Endothelial cell of umbilical vein (primary cell): Measurements from ENCODE around the gene S100Z.

Experiments
- CTCF ChIP-seq, 2 donors: IDR thresholded peaks; 1 replicate in 1 of 2; 2 replicates in 1 of 2; pipeline ENCODE4 v1.5.1; 2011; ENCODE audit warnings: low read length in 2 of 2, mild to moderate bottlenecking in 2 of 2, moderate library complexity in 2 of 2, control low read depth in 1 of 2, inconsistent platforms in 1 of 2, low read depth in 1 of 2; ENCODE audit not compliant: insufficient read depth in 1 of 2; ENCODE audit errors: extremely low read depth in 1 of 2
- EZH2 ChIP-seq: IDR thresholded peaks from 2 replicates; pipeline ENCODE4 v1.6.1; 2012; ENCODE audit warnings: borderline replicate concordance, low read depth, mild to moderate bottlenecking, moderate library complexity, low read length, inconsistent platforms; ENCODE audit not compliant: severe bottlenecking
- JUN ChIP-seq: IDR thresholded peaks from 2 replicates; pipeline ENCODE4 v1.6.1; 2011; ENCODE audit warnings: borderline replicate concordance, low read depth; ENCODE audit not compliant: insufficient read length, insufficient read depth
- TF ChIP-seq, protein P1 (sequence below): IDR thresholded peaks from 2 replicates; pipeline ENCODE4 v1.6.1; 2011; ENCODE audit not compliant: insufficient read depth, insufficient read length

- TF ChIP-seq CTCF (IDR thresholded peaks at IDR 0.05; ENCODE audit: extremely low read depth in 1 of 2, insufficient read depth in 1 of 2, low read depth in 1 of 2, low read length in 2 of 2) (no peak), EZH2 (no peak), JUN (no peak)
- TF ChIP-seq, protein P1, sequence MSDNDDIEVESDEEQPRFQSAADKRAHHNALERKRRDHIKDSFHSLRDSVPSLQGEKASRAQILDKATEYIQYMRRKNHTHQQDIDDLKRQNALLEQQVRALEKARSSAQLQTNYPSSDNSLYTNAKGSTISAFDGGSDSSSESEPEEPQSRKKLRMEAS = no peak
These were observed 58.4 kb downstream of the S100Z start for GRCh38 chr5:76908166-76908565.
